HEK293T (cell line): ENCODE measurements around the gene C1QC.

ENCODE experiments used
- BHLHE40 ChIP-seq: fragments of 450-650 bp; IDR thresholded peaks from 2 replicates; pipeline ENCODE4 v1.6.1; 2016; ENCODE audit warnings: mild to moderate bottlenecking, moderate library complexity, borderline replicate concordance
- FOXA1 ChIP-seq: fragments of 450-650 bp; IDR thresholded peaks from 2 replicates; pipeline ENCODE4 v1.6.1; 2016; ENCODE audit warnings: mild to moderate bottlenecking
- HDGF ChIP-seq: fragments of 450-650 bp; IDR thresholded peaks from 2 replicates; pipeline ENCODE4 v1.6.1; 2017; ENCODE audit warnings: antibody characterized with exemption, borderline replicate concordance
- LEF1 ChIP-seq: fragments of 450-650 bp; IDR thresholded peaks from 2 replicates; pipeline ENCODE4 v1.6.1; 2017; ENCODE audit warnings: mild to moderate bottlenecking, borderline replicate concordance
- NFRKB ChIP-seq: fragments of 450-650 bp; IDR thresholded peaks from 2 replicates; pipeline ENCODE4 v1.6.1; 2016; ENCODE audit warnings: mild to moderate bottlenecking, moderate library complexity
- SP1 ChIP-seq: fragments of 450-650 bp; IDR thresholded peaks from 2 replicates; pipeline ENCODE4 v1.6.1; 2017
- TARDBP ChIP-seq: fragments of 450-650 bp; IDR thresholded peaks from 2 replicates; pipeline ENCODE4 v1.6.1; 2016
- ZNF384 ChIP-seq: fragments of 450-650 bp; IDR thresholded peaks from 2 replicates; pipeline ENCODE4 v1.6.1; 2016

GRCh38 chr1:22613951-22614350 lies 29.5 kb upstream of the C1QC start:
- TF ChIP-seq BHLHE40 (no peak), ZNF384 (no peak), FOXA1 (no peak), SP1 (no peak), LEF1 (no peak), HDGF (no peak), TARDBP (no peak), NFRKB (no peak)
